Body of pancreas (tissue), 4 donors: ENCODE data around the gene C17orf113.

Source experiments
- POLR2A ChIP-seq, 3 donors: fragments of 450-650 bp; IDR thresholded peaks; one replicate each; pipeline ENCODE4 v1.6.1; 2016; ENCODE audit warnings: antibody characterized with exemption in 3 of 3, mild to moderate bottlenecking in 2 of 3
- TF ChIP-seq, protein P1 (sequence below), 7 experiments: fragments of 450-650 bp in 4 of 7; fragments of 200-600 bp in 3 of 7; sonication (generic) in 3 of 7; IDR thresholded peaks; one replicate each; pipeline ENCODE4 v1.5.1; 2016 to 2019; ENCODE audit warnings: antibody characterized with exemption in 7 of 7

GRCh38 chr17:42019509-42020404, 30.6 kb downstream of the C17orf113 start, which contains the start of gene NKIRAS2:
- peak; percentile 13 to 71 (median 62) for TF ChIP-seq POLR2A (IDR thresholded peaks at IDR 0.05)
- TF ChIP-seq, protein P1, sequence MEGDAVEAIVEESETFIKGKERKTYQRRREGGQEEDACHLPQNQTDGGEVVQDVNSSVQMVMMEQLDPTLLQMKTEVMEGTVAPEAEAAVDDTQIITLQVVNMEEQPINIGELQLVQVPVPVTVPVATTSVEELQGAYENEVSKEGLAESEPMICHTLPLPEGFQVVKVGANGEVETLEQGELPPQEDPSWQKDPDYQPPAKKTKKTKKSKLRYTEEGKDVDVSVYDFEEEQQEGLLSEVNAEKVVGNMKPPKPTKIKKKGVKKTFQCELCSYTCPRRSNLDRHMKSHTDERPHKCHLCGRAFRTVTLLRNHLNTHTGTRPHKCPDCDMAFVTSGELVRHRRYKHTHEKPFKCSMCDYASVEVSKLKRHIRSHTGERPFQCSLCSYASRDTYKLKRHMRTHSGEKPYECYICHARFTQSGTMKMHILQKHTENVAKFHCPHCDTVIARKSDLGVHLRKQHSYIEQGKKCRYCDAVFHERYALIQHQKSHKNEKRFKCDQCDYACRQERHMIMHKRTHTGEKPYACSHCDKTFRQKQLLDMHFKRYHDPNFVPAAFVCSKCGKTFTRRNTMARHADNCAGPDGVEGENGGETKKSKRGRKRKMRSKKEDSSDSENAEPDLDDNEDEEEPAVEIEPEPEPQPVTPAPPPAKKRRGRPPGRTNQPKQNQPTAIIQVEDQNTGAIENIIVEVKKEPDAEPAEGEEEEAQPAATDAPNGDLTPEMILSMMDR (IDR thresholded peaks at IDR 0.05): peak; percentile 88 to 98 (median 95)
